SK-N-MC (cell line): Measurements from ENCODE around the gene JAKMIP3.

Source experiments
- DNase-seq: peaks from one replicate; pipeline ENCODE4 v3.0.0-alpha.2; 2011; ENCODE audit warnings: low read depth, low spot score
- H3K27ac ChIP-seq: fragments of 200-600 bp; sonication (generic); 2 replicates; pipeline ENCODE4 v1.5.1; 2016; ENCODE audit warnings: mixed run types
- H3K36me3 ChIP-seq: fragments of 200-600 bp; sonication (generic); 2 replicates; pipeline ENCODE4 v1.6.1; 2017; ENCODE audit warnings: antibody characterized with exemption, low read length, mixed read lengths; ENCODE audit not compliant: insufficient read depth
- H3K4me3 ChIP-seq: fragments of 200-600 bp; sonication (generic); 2 replicates; pipeline ENCODE4 v1.5.1; 2016
- H3K9ac ChIP-seq: fragments of 200-600 bp; sonication (generic); 2 replicates; pipeline ENCODE4 v1.8.0; 2017; ENCODE audit warnings: mixed run types, mixed read lengths; ENCODE audit not compliant: insufficient read length
- H3K9me3 ChIP-seq: fragments of 200-600 bp; sonication (generic); 2 replicates; pipeline ENCODE4 v1.6.1; 2017; ENCODE audit warnings: low read depth, mild to moderate bottlenecking, antibody characterized with exemption, low read length, moderate library complexity, mixed read lengths
- EZH2 ChIP-seq: fragments of 200-600 bp; sonication (generic); IDR thresholded peaks from one replicate; pipeline ENCODE4 v1.6.1; 2017; ENCODE audit warnings: antibody characterized with exemption
- FOXP2 ChIP-seq: optimal IDR thresholded peaks from 2 replicates; pipeline ENCODE3; 2011; ENCODE audit warnings: mild to moderate bottlenecking, moderate library complexity; ENCODE audit not compliant: insufficient read depth; ENCODE audit errors: extremely low read length, control extremely low read depth
- POLR2AphosphoS5 ChIP-seq: IDR thresholded peaks from 2 replicates; pipeline ENCODE4 v1.6.1; 2012; ENCODE audit warnings: mild to moderate bottlenecking, low read depth, low read length, borderline replicate concordance

The JAKMIP3 gene

DNA sequence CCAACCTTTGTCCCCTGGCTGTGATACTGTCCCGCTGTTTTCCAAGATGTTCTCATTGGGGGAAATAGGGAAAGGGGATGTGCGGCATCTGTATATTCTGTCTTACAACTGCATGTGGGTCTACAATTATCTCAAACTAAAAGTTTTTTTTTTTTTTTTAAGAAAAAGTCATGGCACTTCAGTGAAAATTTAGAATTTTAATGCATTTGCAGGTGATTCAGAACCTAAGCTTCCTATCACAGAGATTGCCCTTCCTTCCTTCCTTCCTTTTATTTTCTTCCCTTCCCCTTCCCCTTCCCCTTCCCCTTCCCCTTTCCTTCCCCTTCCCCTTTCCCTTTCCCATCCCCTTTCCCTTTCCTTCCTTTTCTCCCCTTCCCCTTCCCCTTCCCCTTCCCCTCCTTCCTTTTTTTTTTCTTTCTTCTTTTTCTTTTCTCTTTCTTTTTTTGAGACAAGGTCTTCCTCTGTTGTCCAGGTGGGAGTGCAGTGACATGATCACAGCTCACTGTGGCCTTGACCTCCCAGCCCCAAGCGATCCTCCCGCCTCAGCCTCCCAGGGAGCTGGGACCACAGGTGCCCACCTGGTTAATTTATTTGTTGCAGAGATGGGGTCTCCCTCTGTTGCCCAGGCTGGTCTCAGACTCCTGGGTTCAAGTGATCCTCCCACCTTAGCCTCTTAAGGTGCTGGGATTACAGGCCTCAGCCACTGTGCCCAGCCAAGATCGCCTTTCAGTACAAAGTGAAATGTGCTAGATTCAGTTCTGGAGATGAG lies 32.0 kb downstream of the JAKMIP3 start:
- no peaks in the 10 kb centered on the region for H3K36me3 ChIP-seq
- H3K9ac ChIP-seq = no peak overlapping the region
- H3K9me3 ChIP-seq = no peaks in the 10 kb centered on the region
- DNase-seq = no peak
- H3K4me3 ChIP-seq = no peak overlapping the region
- no peak for TF ChIP-seq POLR2AphosphoS5
- no peak for TF ChIP-seq FOXP2
- TF ChIP-seq EZH2 = no peak
- no peak overlapping the region for H3K27ac ChIP-seq

DNA sequence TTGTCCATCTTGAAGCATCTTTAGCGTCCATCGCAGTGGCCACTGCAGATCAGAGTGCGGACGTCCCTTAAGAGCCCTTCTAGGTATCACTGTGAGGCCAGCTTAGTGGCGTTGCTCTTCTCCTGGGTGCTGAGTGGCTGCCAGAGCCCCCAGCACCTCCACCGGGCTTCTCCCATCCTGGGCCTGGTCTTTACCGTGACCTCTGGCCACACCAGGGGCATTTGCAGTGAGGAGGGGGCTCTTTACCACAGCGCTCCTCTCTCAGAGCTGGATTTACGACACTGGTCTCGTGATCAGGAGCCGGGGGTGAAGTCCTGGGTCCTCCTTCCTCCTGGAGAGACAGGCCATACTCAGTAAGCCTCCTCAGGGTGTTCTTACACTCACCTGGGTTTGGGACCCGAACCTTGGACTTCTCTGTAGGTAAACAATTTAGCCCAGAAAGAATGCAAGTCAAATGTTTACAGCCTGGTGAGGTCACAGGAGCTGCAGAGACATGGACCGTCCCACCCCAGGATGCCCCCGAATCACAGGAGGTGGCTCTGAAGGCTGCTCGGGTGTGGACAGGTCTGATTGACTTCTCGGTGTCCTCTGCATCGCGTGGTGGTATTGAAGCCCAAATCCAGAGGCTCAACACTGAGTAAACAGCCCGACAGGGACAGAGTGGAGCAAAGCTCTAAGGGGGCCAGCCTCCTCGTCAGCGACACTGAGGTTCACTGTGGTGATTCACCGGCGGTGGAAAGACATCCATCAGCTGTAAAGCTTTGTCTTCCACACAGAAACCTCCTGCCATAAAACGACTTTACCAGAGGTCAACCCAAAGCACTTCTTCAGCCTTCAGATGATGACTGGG lies 33.0 kb downstream of the JAKMIP3 start:
- H3K27ac ChIP-seq = no peak overlapping the region
- no peaks in the 10 kb centered on the region for H3K36me3 ChIP-seq
- H3K9me3 ChIP-seq = no peaks in the 10 kb centered on the region
- no peak for DNase-seq
- no peak overlapping the region for H3K4me3 ChIP-seq
- H3K9ac ChIP-seq = no peak overlapping the region
- TF ChIP-seq EZH2 = no peak
- TF ChIP-seq POLR2AphosphoS5 = no peak
- TF ChIP-seq FOXP2 = no peak

DNA sequence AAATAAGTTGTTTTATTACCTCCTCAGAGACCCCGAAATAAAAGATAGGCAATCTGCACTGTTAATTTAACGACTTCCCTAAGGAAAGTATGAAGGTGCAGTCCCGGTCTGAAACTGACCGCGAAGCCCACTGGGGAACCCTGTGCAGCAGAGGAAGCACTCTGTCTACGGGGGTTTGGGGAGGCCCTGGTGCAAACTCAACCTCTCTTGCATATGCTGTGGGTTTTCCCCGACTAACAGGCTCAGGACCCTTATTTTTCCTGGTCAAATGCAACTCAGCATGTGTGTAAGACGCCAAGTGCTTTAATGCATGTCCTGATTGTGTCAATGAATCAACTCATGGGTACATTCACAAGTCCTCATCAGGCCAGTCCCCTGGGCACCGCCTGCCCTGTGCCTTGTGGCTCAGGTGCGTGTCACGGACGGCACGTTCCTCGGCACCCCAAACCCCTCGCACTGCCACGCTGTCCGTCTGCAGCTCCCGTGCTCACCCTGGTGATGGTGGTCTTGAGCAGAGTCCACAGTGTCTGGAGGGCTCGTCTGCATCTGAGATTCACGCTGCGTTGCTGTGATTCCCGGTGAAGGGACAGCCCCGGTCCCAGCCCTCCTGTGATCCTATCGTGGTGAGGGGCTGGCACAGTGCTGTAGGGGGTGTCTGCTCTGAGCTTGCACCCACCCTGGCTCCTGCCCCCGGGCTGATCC lies 33.8 kb downstream of the JAKMIP3 start:
- TF ChIP-seq POLR2AphosphoS5 = no peak
- TF ChIP-seq EZH2 = no peak
- no peak for TF ChIP-seq FOXP2
- no peak overlapping the region for H3K27ac ChIP-seq

DNA sequence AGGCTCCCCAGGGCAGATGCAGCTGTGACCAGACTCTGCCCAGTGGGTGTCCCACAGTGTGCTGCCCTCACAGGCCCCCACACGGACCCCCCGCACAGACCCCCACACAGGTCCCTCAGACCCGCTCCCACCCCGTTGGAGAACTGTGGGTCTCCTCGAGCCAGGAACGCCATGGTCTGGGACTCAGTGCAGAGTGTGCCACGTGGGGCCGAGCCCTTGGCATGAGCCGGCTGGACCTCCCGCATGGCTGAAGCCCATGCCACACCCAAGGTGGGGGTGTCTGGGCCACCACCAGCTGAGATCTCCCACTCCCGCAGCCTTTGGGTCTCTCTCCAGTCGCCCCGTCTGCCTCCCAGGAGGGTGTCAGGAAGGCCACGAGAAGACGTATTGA lies 34.3 kb downstream of the JAKMIP3 start:
- Histone ChIP-seq H3K27ac (no peak overlapping the region), H3K9ac (no peak overlapping the region), H3K9me3 (no peaks in the 10 kb centered on the region), H3K4me3 (no peak overlapping the region), H3K36me3 (no peaks in the 10 kb centered on the region)
- TF ChIP-seq EZH2 (no peak), POLR2AphosphoS5 (no peak), FOXP2 (no peak)
- no peak for DNase-seq

More for the DNA sequence above, 33.8 kb downstream of the JAKMIP3 start:
- Histone ChIP-seq H3K36me3 (no peaks in the 10 kb centered on the region), H3K9me3 (no peaks in the 10 kb centered on the region), H3K4me3 (no peak overlapping the region), H3K9ac (no peak overlapping the region)
- DNase-seq = no peak

DNA sequence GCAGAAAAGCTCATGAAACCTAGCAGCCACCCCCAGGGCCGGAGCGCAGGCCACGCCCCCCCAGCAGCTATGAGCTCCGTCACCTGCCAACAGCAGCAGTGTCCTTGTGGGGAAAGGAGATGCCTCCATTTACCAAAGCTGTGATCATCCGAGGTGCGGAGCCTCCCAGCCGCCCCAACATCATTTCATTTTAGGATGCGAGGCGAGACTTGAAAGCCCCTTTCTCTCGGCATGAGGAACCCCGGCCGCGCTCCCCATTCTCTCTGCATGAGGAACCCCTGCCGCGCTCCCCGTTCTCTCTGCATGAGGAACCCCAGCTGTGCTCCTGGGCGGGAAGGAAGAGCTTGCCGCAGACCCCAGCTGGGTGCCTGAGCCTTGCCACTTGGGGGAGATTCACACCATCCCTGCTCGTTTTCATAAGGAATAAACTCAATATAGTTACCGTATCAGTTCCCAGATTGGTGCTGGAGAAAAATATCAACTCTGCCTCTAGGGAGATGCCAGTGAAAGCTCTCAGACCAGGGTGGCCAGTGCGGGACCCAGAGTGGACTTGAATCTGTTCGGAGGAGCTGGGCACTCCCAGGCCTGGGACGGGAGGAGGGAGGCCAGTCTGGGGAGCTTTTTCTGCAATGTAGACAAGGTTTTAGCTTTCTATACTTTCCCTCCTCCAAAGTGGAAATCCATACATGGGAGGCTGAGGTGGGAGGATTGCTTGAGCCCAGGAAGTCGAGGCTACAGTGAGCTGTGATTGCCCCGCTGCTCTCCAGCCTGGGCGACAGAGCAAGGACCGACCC lies 35.0 kb downstream of the JAKMIP3 start:
- Histone ChIP-seq H3K9me3 (no peaks in the 10 kb centered on the region), H3K4me3 (no peak overlapping the region), H3K9ac (no peak overlapping the region), H3K36me3 (no peaks in the 10 kb centered on the region), H3K27ac (no peak overlapping the region)
- DNase-seq = no peak
- no peak for TF ChIP-seq FOXP2
- TF ChIP-seq EZH2 = no peak
- no peak for TF ChIP-seq POLR2AphosphoS5

DNA sequence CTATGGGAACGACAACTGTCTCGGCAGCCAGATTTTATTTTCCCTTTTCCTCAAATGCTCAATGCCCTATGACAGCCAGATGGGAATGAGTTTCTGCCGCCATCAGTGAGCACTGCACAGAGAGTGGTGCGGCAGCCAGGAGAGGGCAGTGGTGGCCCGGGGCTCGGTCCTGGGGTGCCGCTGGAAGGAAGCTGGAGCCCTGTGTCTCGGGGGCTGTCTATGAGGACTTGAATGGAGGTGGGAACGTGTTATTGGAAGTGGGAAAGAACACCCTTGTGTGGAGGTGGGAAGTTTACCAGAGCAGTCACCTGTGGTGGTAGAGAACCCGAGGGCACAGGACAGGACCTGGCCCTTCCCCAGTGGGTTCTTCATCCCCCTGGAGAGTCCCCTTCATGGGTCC lies 35.8 kb downstream of the JAKMIP3 start:
- H3K9ac ChIP-seq = no peak overlapping the region
- H3K36me3 ChIP-seq = no peaks in the 10 kb centered on the region
- no peak for DNase-seq
- H3K27ac ChIP-seq = no peak overlapping the region
- H3K4me3 ChIP-seq = no peak overlapping the region
- no peaks in the 10 kb centered on the region for H3K9me3 ChIP-seq
- no peak for TF ChIP-seq FOXP2
- TF ChIP-seq POLR2AphosphoS5 = no peak
- TF ChIP-seq EZH2 = no peak

DNA sequence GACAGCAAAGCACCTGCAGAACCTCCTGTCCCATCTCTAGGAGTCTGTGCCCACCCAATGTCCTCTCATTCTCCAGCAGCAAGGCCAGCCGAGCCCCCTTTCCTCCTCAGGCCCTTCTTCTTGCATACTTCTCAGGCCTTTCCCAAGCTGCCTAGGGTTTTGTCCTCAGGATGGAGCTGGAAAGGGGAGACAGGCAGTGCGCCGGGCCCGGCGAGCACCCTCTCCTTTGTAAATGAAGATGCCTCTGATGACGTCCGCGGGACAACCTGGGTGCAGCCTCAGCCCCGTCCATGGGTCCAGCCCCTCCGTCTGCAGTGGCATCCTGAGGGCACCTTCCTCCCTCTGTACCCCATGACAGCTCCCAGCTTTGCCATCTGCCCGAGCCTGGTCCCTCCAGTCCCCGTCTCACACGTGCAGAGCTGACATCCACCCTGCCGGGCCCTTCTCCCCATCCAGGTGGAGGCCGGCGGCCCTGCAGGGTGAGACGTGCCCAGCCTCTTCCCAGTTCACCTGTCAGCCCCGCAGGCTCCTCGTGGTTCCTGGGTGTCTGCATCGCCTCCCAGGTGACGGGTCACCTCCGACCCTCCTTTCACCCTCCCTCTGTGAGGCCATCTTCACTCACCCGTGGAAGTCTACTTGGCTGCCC lies 36.4 kb downstream of the JAKMIP3 start:
- no peaks in the 10 kb centered on the region for H3K9me3 ChIP-seq
- TF ChIP-seq EZH2 = no peak
- no peak for TF ChIP-seq POLR2AphosphoS5
- TF ChIP-seq FOXP2 = no peak
- no peak overlapping the region for H3K27ac ChIP-seq
- H3K9ac ChIP-seq = no peak overlapping the region
- H3K4me3 ChIP-seq = no peak overlapping the region
- no peaks in the 10 kb centered on the region for H3K36me3 ChIP-seq
- DNase-seq = no peak
